HG03571 (cell line): ENCODE data around the gene COQ2.
"Not testable (repeated sequence)": the region's sequence is repeated elsewhere in the genome, so short reads cannot be mapped to it uniquely, and the experiment has no call there.

Experiments used
- ATAC-seq: cut with Tn5 transposase; IDR thresholded peaks from one replicate; pipeline ENCODE4 v1.9.1; 2021; ENCODE audit not compliant: unreplicated experiment

Gene COQ2, protein sequence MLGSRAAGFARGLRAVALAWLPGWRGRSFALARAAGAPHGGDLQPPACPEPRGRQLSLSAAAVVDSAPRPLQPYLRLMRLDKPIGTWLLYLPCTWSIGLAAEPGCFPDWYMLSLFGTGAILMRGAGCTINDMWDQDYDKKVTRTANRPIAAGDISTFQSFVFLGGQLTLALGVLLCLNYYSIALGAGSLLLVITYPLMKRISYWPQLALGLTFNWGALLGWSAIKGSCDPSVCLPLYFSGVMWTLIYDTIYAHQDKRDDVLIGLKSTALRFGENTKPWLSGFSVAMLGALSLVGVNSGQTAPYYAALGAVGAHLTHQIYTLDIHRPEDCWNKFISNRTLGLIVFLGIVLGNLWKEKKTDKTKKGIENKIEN

DNA sequence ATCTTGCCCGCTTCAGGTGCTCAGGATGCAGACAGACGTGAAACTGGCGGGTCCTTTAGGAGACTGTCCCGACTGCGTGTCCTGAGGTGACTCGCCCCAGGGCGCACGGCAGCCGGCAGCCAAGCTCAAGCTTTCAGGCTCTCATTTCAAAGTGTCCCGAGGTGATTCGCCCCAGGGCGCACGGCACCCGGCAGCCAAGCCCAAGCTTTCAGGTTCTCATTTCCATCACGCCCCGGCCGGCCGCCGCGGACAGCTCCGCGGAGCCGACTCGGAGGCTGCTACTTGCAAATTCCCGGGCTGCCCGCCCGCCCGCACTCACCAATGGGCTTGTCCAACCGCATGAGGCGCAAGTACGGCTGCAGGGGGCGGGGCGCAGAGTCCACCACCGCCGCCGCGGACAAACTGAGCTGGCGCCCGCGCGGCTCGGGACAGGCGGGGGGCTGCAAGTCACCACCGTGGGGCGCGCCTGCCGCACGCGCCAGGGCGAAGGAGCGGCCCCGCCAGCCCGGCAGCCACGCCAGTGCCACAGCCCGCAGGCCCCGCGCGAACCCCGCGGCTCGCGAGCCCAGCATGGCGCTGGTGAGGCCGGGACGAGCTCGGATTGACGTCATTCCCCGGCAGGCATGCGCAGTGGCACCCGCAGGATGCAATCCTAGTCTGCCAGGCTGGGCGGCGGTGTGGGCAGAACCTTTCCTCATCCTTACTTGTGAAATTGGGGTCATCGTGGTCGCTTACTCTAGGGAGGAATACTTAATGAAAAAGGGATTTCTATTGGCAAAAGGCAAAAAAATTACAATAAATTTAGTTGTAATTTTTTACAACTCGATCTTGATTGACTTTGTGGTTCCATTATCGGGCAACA is at the start of gene COQ2:
Gene COQ2 (minus strand): TSS at position 606 of the 862 bp plus-strand sequence. CDS start 34 bp downstream, at position 572.
- peak; percentile 86 for ATAC-seq

DNA sequence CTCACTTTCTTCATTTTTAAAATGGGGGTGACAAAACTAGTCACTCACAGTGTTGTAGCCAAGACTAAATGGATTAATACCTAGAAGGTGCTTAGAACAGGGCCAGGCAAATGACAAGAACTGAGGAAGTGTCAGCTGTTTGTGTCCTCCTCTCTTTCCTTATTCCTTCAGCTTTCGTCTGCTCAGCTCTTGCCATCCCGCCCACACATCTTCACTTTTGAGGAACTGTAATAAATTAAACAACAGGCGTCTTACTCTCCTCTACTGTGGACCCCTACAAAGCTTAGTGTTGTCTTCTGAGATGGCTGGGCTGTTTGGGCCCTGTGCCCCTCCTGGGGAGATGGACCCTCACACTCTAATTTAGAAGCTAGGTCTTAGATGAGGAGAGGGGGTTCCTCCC is 47.4 kb upstream of the COQ2 start:
- ATAC-seq, result no peak

DNA sequence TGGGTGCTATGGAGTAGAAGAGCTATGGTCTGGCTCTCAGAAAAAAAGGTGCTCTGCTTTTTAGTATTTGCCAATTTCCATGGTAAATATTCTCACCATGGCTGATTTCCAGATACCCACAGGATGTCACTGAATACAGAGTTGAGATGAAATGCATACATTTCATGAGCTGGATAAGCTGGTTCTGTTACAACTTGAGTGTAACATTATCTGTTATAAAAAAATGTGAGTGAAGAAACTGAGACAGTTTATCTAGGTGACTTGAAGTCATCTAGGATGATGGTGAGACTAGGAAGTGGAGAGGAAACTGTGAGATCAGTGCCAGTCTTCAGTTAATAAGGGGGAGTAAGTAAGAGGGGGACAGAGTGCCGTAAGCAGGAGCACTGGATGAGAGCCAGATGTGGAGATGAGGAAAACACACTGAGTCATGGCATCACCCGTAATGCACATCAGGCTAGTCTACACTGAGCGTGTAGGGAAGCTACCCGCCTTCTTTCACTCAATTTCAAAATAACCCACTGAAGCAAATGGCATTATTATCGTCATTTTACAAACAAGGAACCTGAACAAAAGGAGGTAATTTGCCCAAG is 45.0 kb upstream of the COQ2 start:
- ATAC-seq, result no peak

DNA sequence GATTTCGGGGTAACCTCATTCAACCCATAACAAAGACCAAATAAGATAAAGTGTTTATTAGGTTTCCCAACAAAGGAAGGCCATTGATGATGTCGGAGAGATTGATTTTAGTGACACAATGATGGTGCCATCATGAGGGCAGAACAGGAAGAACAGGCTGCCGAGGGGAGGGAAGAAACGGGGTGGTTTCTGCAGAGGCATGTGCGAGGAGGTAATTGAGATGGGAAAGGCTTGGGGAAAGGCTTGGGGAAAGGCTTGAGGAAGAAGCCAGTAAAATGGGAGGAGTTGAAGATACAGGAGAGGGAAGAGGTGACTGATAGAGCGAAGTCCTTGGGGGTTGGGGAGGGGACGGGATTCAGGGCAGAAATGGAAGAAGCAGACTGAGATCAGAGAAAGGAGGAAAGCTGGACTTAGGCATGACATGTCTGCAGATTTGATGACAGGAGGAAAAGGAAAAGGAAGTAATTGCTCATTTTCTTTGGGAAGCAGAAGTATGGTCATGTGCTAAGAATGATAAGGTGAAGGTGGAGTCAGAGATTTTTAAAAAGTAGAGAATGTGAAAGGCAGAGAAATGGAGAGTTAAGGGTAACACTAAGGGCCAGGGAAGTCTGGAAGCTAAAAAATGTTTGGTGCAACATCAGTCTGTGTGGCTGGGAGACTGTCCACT is 44.1 kb upstream of the COQ2 start:
- no peak for ATAC-seq

DNA sequence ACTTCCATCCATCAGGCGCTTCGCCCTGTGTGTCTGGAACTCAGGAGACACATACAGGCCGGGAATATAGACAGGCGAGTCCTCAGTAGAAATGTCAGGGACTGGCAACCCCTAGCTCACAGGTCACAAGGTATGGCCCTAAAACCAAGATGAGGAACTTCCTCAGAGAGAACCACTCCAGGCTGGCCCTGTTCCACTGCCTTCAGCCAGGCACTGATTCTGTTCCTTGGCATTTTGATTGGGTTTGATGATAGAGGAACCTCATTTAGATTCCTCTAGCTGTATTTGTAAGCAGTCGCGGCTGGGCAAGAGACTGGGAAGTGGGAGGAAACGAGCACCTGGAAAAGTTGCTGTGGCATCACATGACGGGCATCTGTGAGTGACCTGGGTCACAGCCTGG is 41.9 kb upstream of the COQ2 start:
- no peak for ATAC-seq

DNA sequence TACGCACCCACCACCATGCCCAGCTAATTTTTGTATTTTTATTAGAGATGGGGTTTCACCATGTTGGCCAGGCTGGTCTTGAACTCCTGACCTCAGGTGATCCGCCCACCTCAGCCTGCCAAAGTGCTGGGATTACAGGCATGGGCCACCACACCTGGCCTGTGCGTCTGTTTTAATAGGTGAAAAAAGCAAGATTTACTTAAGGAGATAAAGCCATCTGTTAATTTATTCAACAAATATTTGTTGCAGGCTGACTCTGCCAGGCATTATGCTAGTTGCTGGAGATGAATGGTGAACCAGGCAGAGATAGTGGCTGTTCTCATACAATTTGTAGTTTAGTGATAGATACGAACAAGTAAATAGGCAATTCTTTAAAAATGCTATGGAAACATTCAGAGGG is 40.7 kb upstream of the COQ2 start:
- ATAC-seq, result not testable (repeated sequence)

DNA sequence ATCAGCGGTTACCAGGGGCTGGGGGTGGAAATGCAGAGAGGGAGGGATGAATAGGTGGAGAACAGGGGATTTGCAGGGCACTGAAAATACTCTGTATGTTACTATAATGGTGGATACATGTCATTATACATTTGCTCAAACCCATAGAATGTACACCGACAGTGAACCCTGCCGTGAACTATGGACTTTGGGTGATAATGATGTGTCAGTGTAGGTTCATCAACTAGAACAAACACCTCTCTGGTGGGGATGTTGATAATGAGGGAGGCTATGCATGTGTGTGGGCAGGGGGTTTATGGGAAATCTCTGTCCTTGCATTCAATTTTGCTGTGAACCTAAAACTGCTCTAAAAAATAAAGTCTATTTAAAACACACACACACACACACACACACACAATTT is 38.5 kb upstream of the COQ2 start:
- no peak for ATAC-seq

DNA sequence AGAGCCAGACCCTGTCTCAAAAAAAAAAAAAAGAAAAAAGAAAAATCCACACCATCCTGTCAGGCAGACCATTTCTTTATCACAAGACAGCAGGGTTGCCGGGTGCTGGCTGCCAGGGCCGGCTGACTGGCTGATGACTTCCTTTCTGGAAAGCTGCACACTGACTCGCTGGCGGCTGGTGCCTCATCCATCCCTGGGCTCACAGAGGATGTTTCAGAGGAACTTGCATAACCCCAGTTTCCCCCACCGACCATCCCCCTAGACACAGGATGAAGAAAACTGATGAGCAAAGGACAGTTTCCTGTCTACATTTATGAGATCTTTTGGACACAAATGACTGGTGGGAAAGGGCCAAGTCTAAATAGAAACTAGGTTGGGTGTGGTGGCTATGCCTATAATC is 36.0 kb upstream of the COQ2 start:
- ATAC-seq, result no peak

DNA sequence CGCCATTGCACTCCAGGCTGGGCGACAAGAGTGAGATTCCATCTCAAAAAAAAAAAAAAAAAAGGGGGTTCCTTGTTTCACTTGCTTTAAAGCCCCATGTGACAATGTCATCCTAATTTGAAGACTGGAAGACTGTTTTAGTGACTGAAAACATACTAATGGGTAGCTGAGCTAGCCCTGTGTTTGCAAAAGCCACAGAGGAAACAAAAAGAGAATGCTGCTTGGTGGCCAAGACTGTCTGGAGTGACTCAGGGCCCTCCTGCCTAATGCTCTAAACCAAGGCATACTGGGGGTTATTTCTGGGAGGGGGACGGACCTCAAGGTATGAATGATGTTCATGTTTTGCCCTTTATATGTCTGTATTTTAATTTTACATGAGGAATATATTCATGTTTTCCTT is 34.1 kb upstream of the COQ2 start:
- no peak for ATAC-seq

DNA sequence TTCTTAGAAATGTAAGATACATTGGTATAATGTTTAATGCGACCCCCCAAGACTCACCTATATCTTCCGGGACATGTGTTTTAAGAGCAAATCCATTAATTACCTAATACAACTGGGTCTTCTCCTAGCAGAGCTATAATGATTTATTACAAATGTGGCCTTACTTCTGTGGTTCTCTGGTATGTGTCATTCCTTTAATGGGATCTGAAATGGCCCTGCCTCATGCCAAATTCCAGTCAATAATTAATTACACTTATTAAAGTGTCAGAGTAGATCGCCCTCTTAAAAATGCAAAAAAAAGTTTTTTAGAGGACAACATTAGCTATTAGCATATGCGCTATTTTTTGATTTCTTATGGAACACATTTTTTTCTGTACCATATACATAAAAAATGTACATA is 33.1 kb upstream of the COQ2 start:
- ATAC-seq, result no peak

DNA sequence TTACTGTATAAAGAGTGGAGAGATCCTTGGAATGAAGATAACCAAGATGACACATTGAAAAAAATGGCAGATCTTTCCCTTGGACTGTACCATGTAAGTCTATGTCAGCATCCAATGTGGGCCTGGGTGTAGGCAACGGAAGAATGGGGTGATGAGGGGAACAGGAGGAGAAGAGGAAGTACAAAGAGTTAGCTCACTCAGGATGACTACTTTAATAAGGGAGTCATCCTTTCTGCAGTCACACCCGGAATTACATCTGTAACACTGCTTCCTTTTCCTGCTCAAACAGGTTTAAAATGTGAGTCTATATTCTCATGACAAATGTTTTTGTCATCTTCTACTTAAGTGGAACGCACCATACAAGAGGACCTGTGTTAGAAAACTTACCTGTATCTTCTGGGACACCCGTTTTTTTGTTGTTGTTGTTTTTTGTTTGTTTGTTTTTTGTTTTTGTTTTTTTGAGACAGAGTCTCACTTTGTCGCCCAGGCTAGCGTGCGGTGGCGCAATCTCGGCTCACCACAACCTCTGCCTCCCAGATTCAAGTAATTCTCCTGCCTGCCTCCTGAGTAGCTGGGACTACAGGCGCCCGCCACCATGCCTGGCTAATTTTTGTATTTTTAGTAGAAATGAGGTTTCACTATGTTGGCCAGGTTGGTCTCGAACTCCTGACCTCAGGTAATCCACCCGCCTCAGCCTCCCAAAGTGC is 32.0 kb upstream of the COQ2 start:
- ATAC-seq, result no peak

DNA sequence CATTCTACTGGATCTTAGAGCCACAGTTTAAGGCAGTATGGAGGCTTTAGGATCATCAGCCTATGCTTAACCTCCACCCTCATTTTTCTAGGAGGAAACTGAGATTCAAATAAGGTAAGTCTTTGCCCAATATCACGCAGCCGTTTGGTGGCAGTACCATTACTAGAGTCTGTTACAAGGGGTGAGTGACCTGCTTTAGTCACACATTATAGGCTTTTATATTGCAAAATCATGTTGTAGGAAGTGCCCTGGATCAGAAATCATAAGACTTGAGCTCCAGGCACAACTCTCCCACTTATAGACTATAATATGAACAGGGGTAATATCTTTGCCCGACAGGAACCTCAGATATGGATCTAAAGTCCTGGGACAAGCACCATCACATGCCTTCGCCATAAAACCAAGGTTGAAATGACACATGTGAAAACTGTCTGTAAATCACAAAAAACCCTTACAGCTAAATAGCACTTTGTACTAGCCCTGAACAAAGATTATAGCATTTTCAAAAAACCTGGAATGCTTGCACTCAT is 30.8 kb upstream of the COQ2 start:
- no peak for ATAC-seq

DNA sequence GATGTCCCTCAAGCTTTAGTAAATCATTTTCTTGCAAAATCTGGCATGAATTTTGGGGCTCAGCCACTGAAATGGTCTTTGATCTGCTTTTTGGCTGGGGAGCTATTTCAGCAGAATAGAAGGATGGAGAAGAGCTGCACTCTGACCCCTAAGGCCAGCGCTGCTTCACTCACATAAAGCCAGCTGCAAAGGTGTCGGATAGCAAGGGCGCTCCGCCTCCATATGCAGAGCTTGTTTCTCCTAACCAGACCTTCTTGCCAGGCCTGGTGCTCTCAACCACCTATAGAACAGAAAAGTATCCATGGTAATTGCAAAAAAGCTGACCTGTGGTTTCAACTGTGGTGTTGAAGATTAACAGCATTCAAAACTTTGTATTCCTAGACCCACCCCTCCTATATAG is 24.1 kb upstream of the COQ2 start:
- no peak for ATAC-seq

DNA sequence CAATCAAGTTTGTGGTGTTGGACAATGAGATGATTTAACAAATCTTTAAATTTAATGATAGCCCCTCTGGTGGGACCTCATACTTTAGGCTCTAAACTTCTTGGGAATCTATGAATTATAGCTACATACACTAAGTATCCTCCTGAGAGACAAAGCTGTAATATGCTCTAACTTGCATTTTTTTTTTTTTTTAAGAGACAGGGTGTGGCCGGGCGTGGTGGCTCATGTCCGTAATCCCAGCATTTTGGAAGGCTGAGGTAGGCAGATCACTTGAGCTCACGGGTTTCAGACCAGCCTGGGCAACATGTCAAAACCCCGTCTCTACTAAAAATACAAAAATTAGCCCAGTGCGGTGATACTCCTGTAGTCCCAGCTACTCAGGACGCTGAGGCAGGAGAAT is 23.3 kb upstream of the COQ2 start:
- no peak for ATAC-seq

DNA sequence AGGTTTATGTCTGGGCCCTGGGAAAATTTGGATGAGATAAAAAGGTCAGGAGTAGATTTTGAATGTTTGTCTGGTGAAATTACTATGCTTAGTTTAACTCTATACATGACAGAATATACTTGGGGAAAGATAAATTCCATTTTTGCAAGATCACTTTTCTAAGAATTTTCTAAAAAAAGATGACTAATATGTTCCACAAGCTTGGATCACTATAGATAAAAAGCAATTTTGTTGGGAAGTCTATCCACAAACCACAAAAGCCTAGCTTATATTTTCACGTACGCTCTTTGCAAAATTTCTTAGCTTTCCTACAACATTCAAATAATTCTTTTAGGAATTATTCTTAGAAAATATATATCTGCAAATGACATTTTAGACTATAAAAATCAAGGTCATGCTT is 20.6 kb upstream of the COQ2 start:
- no peak for ATAC-seq

DNA sequence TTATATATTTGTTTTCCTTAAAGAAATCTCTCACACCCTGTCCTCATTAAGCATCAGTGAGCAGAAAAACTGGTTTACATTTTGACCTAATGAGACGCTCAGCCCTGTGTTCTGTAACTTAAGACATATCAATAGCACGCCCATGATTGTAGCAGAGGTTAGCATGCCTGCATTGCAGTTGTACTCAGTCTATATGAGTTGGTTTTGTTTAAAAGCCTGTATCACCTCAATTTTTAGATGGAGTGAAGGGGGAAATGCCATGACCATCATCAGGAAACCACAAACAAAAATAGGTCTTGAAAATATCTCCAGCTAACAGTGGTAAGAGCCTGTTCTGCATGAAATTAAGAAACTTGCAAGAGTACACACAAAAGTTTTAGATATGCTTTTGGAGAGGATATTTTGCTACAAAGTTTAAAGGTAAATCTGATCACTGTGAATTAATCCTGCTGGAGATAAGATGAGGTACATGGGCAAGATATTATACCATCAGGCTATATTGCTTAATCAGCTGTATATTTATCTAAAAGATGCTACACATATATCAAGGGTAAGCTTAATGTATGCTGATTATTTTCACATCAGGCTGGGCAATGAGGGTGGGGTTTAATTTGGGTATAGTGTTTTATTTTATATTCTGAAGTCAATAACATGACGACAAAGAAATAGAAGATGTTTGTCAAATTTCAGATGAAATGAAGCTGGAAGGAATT is 13.1 kb upstream of the COQ2 start:
- no peak for ATAC-seq

DNA sequence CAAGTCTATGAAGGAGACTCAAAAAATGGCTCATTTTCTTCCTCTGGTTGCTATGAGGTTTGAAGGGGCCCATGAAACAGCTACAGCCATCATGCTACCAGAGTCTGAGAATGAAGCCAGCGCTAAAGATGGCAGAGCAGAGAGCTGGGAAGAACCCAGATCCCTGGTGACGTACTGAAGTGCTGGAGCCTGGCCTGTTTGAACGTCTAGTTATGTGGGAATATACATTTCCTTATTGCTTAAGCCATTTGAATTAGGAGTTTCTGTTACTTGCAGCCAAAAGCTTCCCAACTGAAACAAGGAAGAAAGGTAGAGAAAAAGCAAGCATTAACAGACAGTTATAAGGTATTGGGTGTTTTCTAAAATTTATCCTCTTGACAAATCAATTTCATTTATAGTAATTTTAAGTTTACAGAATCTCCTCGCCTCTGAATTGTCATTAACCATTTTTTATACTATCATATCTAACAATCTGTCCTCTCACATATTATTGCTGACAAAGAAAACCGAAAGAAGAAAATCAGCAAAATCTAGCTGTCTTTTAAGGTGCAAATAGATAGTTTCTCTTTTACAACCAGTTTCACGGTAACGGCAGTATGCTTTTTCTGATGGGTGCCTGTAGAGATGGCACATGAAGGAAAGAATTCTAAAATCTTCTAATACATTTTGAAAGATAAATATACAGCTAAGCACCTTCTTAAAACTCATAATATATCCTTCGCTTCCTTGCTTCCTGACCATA is 8.9 kb upstream of the COQ2 start:
- no peak for ATAC-seq

DNA sequence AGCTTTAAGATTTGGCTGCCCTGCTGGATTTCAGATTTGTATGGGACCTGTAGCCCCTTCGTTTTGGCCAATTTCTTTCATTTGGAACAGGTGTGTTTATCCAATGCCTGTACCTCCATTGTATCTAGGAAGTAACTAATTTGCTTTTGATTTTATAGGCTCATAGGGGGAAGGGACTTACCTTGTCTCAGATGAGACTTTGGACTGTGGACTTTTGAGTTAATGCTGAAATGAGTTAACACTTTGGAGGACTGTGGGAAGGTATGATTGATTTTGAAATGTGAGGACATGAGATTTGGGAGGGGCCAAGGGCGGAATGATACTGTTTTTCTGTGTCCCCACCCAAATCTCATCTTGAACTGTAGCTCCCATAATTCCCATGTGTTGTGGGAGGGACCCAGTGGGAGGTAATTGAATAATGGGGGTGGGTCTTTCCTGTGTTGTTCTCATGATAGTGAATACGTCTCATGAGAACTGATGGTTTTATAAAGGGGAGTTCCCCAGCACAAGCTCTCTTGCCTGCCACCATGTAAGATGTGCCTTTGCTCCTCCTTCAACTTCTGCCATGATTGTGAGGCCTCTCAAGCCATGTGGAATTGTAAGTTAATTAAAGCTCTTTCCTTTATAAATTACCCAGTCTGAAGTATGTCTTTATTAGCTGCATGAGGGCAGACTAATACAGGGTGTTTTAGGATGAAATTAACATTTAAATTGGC is 5.6 kb upstream of the COQ2 start:
- ATAC-seq, result not testable (repeated sequence)

DNA sequence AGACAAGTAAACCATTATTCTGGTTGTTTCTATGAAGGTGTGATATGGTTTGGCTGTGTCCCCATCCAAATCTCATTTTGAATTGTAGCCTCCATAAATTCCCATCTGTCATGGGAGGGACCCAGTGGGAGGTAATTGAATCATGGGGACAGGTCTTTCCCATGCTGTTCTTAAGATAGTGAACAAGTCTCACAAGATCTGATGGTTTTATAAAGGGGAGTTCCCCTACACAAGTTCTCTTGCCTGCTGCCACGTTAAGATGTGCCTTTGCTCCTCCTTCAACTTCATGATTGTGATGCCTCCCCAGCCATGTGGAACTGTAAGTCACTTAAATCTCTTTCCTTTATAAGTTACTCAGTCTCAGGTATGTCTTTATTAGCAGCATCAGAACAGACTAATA is 3.8 kb upstream of the COQ2 start:
- ATAC-seq, result not testable (repeated sequence)
